IMR-90 (cell line): ENCODE results near the gene CNGA1.
"Not testable (repeated sequence)": the region's sequence is repeated elsewhere in the genome, so short reads cannot be mapped to it uniquely, and the experiment has no call there.

Experiments used
- SMC3 ChIP-seq: fragments of 150-350 bp; IDR thresholded peaks from 2 replicates; pipeline ENCODE4 v1.6.1; 2016; ENCODE audit warnings: low read depth, mild to moderate bottlenecking, antibody characterized with exemption, low read length, moderate library complexity
- TF ChIP-seq, protein P1 (sequence below): conservative IDR thresholded peaks from 2 replicates; pipeline ENCODE4 v1.5.1; 2012; ENCODE audit warnings: mild to moderate bottlenecking, low read depth, low read length, improper control_type of control experiment

DNA sequence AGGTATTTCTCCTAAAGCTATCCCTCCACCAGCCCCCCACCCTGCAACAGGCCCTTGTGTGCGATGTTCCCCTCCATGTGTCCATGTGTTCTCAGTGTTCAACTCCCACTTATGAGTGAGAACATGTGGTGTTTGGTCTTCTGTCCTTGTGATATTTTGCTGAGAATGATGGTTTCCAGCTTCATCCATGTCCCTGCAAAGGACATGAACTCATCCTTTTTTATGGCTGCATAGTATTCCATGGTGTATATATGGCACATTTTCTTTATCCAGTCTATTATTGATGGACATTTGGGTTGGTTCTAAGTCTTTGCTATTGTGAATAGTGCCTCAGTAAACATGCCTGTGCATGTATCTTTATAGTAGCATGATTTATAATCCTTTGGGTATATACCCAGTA is 99.3 kb downstream of the CNGA1 start:
- TF ChIP-seq, protein P1, sequence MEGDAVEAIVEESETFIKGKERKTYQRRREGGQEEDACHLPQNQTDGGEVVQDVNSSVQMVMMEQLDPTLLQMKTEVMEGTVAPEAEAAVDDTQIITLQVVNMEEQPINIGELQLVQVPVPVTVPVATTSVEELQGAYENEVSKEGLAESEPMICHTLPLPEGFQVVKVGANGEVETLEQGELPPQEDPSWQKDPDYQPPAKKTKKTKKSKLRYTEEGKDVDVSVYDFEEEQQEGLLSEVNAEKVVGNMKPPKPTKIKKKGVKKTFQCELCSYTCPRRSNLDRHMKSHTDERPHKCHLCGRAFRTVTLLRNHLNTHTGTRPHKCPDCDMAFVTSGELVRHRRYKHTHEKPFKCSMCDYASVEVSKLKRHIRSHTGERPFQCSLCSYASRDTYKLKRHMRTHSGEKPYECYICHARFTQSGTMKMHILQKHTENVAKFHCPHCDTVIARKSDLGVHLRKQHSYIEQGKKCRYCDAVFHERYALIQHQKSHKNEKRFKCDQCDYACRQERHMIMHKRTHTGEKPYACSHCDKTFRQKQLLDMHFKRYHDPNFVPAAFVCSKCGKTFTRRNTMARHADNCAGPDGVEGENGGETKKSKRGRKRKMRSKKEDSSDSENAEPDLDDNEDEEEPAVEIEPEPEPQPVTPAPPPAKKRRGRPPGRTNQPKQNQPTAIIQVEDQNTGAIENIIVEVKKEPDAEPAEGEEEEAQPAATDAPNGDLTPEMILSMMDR = not testable (repeated sequence)
- not testable (repeated sequence) for TF ChIP-seq SMC3
